ENCODE data around the gene AMMECR1L. TPM values are rescaled to one million over a fixed set of nuclear protein-coding genes. Genes with fewer than 3 reads are reported as not detected.
A peak's percentile ranks its signal among the peaks of the same experiment; 100 is the strongest.

Gene AMMECR1L
- total and polyA plus RNA-seq, 2 of the 13 experiments (the other 11 are each of a cell fraction or from before 2014, with no cell fraction given) = 9.1 to 14.2 TPM

DNA sequence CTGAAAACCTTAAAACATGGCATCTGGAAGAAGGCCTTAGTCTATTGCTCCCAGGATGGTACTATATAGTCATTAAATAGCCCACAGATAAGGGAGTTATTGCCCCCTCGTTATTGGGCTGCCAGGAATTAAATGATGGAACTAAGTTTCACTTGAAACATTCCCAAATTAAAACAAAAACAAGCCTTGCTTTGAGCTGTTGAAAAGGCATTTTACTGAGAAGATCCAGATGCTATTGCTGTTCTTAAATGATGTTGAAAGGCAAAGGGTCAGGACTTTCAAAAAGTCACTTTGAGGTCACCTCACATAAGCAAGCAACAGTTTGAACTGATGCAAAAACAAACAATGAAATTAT is 2.0 kb upstream of the AMMECR1L start:
- TF ChIP-seq RARA (CRISPR knock-in tag; IDR thresholded peaks at IDR 0.05) (0 out of 2 replicates have a peak, but pooled peaks have one; percentile 11), ERF (CRISPR knock-in tag; IDR thresholded peaks at IDR 0.05) (no peak)
- no peak overlapping the region; a peak in 1 of 6 replicates for H3K4me3 ChIP-seq (replicated peaks in 1 of 3; ENCODE audit: insufficient read depth in 1 of 3, low read depth in 2 of 3, low read length in 3 of 3)
- intact Hi-C loops (cut with micrococcal nuclease; ENCODE audit: unreplicated experiment) (loop anchor here (2.0 to 10.0 kb wide), 2 partner anchors 19 to 87 kb away; no protein-coding TSS in a partner anchor), in situ Hi-C loops (cut with HindIII; ENCODE audit: extremely low pct_ligation_motif_present, low pct_unique_long_range_greater_than_20kb) (no loop called here)
- H3K36me3 ChIP-seq (replicated peaks in 1 of 2; ENCODE audit: control insufficient read depth in 1 of 2, insufficient read depth in 2 of 2, low read length in 2 of 2) = peaks cover 0 to 7% of the 10 kb centered on the region in 2 experiments; a peak in 2 of 5 replicates
- peaks cover 51% of the 10 kb centered on the region for H3K4me1 ChIP-seq (ENCODE audit: insufficient read depth, low read length)
- H3K27ac ChIP-seq (ENCODE audit: extremely low read length, insufficient read depth, low read length) = no peak overlapping the region
- no peaks in the 10 kb centered on the region for H3K9me3 ChIP-seq (ENCODE audit: low read length)
- peak overlapping the region; percentile 68 for H3K4me2 ChIP-seq (ENCODE audit: low read depth, low read length)
- no peak for ATAC-seq
- no TSS peak for BruUV-seq (replicated peaks)
- WGBS (ENCODE audit: low lambda C conversion rate) = 71% methylated on average over 1 of the region's 1 CpG
- no peaks in the 10 kb centered on the region; a peak in 1 of 5 replicates for H3K27me3 ChIP-seq (ENCODE audit: control insufficient read depth in 1 of 2, insufficient read depth in 2 of 2, low read length in 2 of 2)
- POLR2A ChIA-PET = no interaction called here
- CTCF ChIA-PET (ENCODE audit: low intra/inter-chr PET ratio, low total read pairs) = no interaction called here
- DNase-seq (ENCODE audit: low spot score) = no peak
- H4K20me1 ChIP-seq (ENCODE audit: insufficient read depth, low read length) = peaks cover 4% of the 10 kb centered on the region; the same call in 1 of the 2 replicates
- FAIRE-seq = no peak
- H2AFZ ChIP-seq (ENCODE audit: low read length) = no peak overlapping the region
- H3K9ac ChIP-seq (ENCODE audit: insufficient read depth, low read depth, low read length) = no peak overlapping the region
- peaks cover 33% of the 10 kb centered on the region for H3K79me2 ChIP-seq (ENCODE audit: insufficient read depth, low read length)

DNA sequence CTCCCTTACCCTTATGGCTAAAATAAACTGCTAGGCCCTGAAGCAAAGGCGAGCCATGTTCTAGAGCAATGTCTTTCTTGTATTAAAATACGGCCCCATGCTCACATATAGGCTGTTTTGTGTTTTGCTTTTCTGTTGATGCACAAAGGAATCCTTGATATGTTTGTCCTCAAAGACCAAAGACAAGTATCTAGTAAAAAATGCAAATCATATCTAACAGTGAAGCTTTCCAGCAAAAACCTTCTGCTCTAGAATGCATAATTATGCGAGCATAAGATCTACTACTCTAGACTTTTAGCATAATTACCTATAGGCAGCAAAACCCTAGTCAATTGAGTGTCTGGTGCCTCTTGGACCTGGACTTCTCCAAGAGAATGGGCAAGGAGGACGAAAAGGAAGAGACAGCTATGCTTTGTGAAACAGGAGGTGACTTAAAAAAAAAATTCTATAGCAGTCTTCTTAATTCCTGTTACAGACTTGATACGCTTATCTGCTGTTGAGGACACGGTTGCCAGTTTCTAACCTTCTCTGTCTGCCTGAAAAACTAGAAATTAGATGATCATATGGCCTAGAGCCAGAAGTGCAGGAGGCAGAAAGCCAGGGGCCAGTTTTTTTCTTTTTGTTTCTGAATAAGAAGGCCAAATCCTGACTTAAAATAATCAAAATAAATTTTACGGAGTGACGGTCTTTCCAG is 1.5 kb upstream of the AMMECR1L start:
- H2AFZ ChIP-seq (ENCODE audit: low read length) = no peak overlapping the region
- FAIRE-seq = no peak
- no peaks in the 10 kb centered on the region; a peak in 1 of 5 replicates for H3K27me3 ChIP-seq (ENCODE audit: control insufficient read depth in 1 of 2, insufficient read depth in 2 of 2, low read length in 2 of 2)
- H3K4me3 ChIP-seq (replicated peaks in 1 of 3; ENCODE audit: insufficient read depth in 1 of 3, low read depth in 2 of 3, low read length in 3 of 3) = peak overlapping the region; percentile 46 to 49 (median 48)
- H3K4me1 ChIP-seq (ENCODE audit: insufficient read depth, low read length) = peaks cover 50% of the 10 kb centered on the region
- peaks cover 39% of the 10 kb centered on the region for H3K79me2 ChIP-seq (ENCODE audit: insufficient read depth, low read length)
- H3K9me3 ChIP-seq (ENCODE audit: low read length) = no peaks in the 10 kb centered on the region
- POLR2A ChIA-PET = interaction anchor here (0.7 to 1.4 kb wide), 3 partner anchors 97 to 186 kb away, joined by 3 read pairs; partner anchors contain the start of gene SFT2D3
- H4K20me1 ChIP-seq (ENCODE audit: insufficient read depth, low read length) = peaks cover 4% of the 10 kb centered on the region; the same call in 1 of the 2 replicates
- CTCF ChIA-PET (ENCODE audit: low intra/inter-chr PET ratio, low total read pairs) = no interaction called here
- TF ChIP-seq CENPT (CRISPR knock-in tag; IDR thresholded peaks at IDR 0.05; ENCODE audit: low read depth) (no peak), ZNF33B (CRISPR knock-in tag; IDR thresholded peaks at IDR 0.05) (no peak), ZNF337 (CRISPR knock-in tag; IDR thresholded peaks at IDR 0.05; ENCODE audit: borderline replicate concordance, low read depth) (no peak), NBN (conservative IDR thresholded peaks at IDR 0.05) (no peak), CHCHD3 (CRISPR knock-in tag; IDR thresholded peaks at IDR 0.05) (no peak), ZNF383 (CRISPR knock-in tag; IDR thresholded peaks at IDR 0.05; ENCODE audit: borderline replicate concordance) (no peak)
- intact Hi-C loops (cut with micrococcal nuclease; ENCODE audit: unreplicated experiment) (loop anchor here (10.0 kb wide), 1 partner anchor 88 kb away; no protein-coding TSS in a partner anchor), in situ Hi-C loops (cut with HindIII; ENCODE audit: extremely low pct_ligation_motif_present, low pct_unique_long_range_greater_than_20kb) (no loop called here)
- H3K4me2 ChIP-seq (ENCODE audit: low read depth, low read length) = peak overlapping the region; percentile 68
- H3K27ac ChIP-seq (ENCODE audit: extremely low read length, insufficient read depth, low read length) = peak overlapping the region; percentile 6
- H3K9ac ChIP-seq (ENCODE audit: insufficient read depth, low read depth, low read length) = peak overlapping the region; percentile 64
- H3K36me3 ChIP-seq (replicated peaks in 1 of 2; ENCODE audit: control insufficient read depth in 1 of 2, insufficient read depth in 2 of 2, low read length in 2 of 2) = peaks cover under 1 to 10% of the 10 kb centered on the region in 2 experiments; a peak in 3 of 5 replicates
- no peak for ATAC-seq
- BruUV-seq (replicated peaks) = no TSS peak
- 48% methylated on average over 8 of the region's 8 CpGs for WGBS (ENCODE audit: low lambda C conversion rate)
- DNase-seq (ENCODE audit: low spot score) = no peak

All from HepG2 (cell line).